ENCODE data around the gene THSD8.
A peak's percentile ranks its signal among the peaks of the same experiment; 100 is the strongest.

Gene THSD8

GRCh38 chr19:12821761-12822160 lies 19.9 kb downstream of the THSD8 start:
- TF ChIP-seq Cebpa-rat (IDR thresholded peaks at IDR 0.05), result no peak
- H4K20me1 ChIP-seq, result no peaks in the 10 kb centered on the region
- peaks cover 0 to 4% (median 0%) of the 10 kb centered on the region in 11 experiments; a peak in 2 of 22 replicates for H3K36me3 ChIP-seq
- no peak overlapping the region for H3K4me2 ChIP-seq
- no peak overlapping the region for H3K27ac ChIP-seq
- H3K9ac ChIP-seq, result no peak overlapping the region
- H3K4me3 ChIP-seq, result no peak overlapping the region
- H3K9me3 ChIP-seq (replicated peaks in 1 of 11), result peaks cover 0 to 7% (median 0%) of the 10 kb centered on the region in 11 experiments; a peak in 3 of 22 replicates
- peaks cover 0 to 5% (median 0%) of the 10 kb centered on the region in 10 experiments; a peak in 2 of 20 replicates for H3K4me1 ChIP-seq
- no peaks in the 10 kb centered on the region for H3K27me3 ChIP-seq

- Histone ChIP-seq H3K4me1 (peaks cover 0 to 17% (median 12%) of the 10 kb centered on the region in 10 experiments; a peak in 16 of 20 replicates), H3K27ac (no peak overlapping the region), H3K9me3 (replicated peaks in 1 of 11) (peaks cover 0 to 7% (median 0%) of the 10 kb centered on the region in 11 experiments; a peak in 3 of 22 replicates), H4K20me1 (peaks cover 0 to 17% (median 3%) of the 10 kb centered on the region in 11 experiments; a peak in 5 of 22 replicates), H3K9ac (no peak overlapping the region), H3K4me3 (no peak overlapping the region), H3K36me3 (no peaks in the 10 kb centered on the region), H3K27me3 (peaks cover 8 to 24% (median 20%) of the 10 kb centered on the region in 11 experiments; a peak in 17 of 22 replicates), H3K4me2 (peak overlapping the region in 5 of 11 experiments; percentile 8 to 37 (median 15); a peak in 2 of 22 replicates)
- TF ChIP-seq Cebpa-rat (IDR thresholded peaks at IDR 0.05), result no peak
Observed at GRCh38 chr19:12825254-12826131, 23.6 kb downstream of the THSD8 start.

- Histone ChIP-seq H3K27ac (no peak overlapping the region), H3K4me3 (no peak overlapping the region), H3K4me1 (peaks cover 11 to 27% (median 21%) of the 10 kb centered on the region in 10 experiments), H3K9ac (no peak overlapping the region; a peak in 1 of 22 replicates), H4K20me1 (peaks cover 0 to 26% (median 13%) of the 10 kb centered on the region in 11 experiments; a peak in 11 of 22 replicates), H3K4me2 (peak overlapping the region; percentile 17 to 64 (median 50); a peak in 20 of 22 replicates), H3K36me3 (no peaks in the 10 kb centered on the region), H3K27me3 (peaks cover 35 to 54% (median 50%) of the 10 kb centered on the region in 11 experiments), H3K9me3 (replicated peaks in 1 of 11) (no peaks in the 10 kb centered on the region)
- no peak for TF ChIP-seq Cebpa-rat (IDR thresholded peaks at IDR 0.05)
Observed at GRCh38 chr19:12828494-12828893, 26.6 kb downstream of the THSD8 start.

GRCh38 chr19:12833418-12833737 lies 31.5 kb downstream of the THSD8 start:
- H3K9ac ChIP-seq, result no peak overlapping the region
- peaks cover 0 to 7% (median 0%) of the 10 kb centered on the region in 11 experiments; a peak in 4 of 22 replicates for H3K9me3 ChIP-seq (replicated peaks in 1 of 11)
- peaks cover 0 to 56% (median 23%) of the 10 kb centered on the region in 11 experiments; a peak in 16 of 22 replicates for H4K20me1 ChIP-seq
- peaks cover 82 to 100% (median 97%) of the 10 kb centered on the region in 11 experiments for H3K27me3 ChIP-seq
- H3K4me1 ChIP-seq, result peaks cover 16 to 46% (median 43%) of the 10 kb centered on the region in 10 experiments
- H3K27ac ChIP-seq, result no peak overlapping the region
- H3K36me3 ChIP-seq, result no peaks in the 10 kb centered on the region
- TF ChIP-seq Cebpa-rat (IDR thresholded peaks at IDR 0.05), result no peak
- H3K4me2 ChIP-seq, result peak overlapping the region; percentile 73 to 97 (median 80)
- peak overlapping the region; percentile 36 to 76 (median 47); a peak in 12 of 20 replicates for H3K4me3 ChIP-seq

- no peak for TF ChIP-seq Cebpa-rat (IDR thresholded peaks at IDR 0.05)
- Histone ChIP-seq H3K4me2 (peak overlapping the region; percentile 89 to 99 (median 96)), H3K36me3 (no peaks in the 10 kb centered on the region), H3K4me3 (peak overlapping the region; percentile 57 to 76 (median 66)), H3K27ac (no peak overlapping the region), H3K9me3 (replicated peaks in 1 of 11) (peaks cover 0 to 7% (median 0%) of the 10 kb centered on the region in 11 experiments; a peak in 4 of 22 replicates), H3K27me3 (peaks cover 83 to 100% (median 98%) of the 10 kb centered on the region in 11 experiments), H3K4me1 (peaks cover 16 to 49% (median 46%) of the 10 kb centered on the region in 10 experiments), H4K20me1 (peaks cover 0 to 58% (median 23%) of the 10 kb centered on the region in 11 experiments; a peak in 16 of 22 replicates), H3K9ac (peak overlapping the region in 9 of 11 experiments; percentile 16 to 74 (median 53); a peak in 13 of 22 replicates)
Observed at GRCh38 chr19:12833738-12834565, 32.1 kb downstream of the THSD8 start.

GRCh38 chr19:12834566-12834943 lies 32.7 kb downstream of the THSD8 start, which contains the start of gene RTBDN:
Gene RTBDN, minus strand, starts transcription at chr19:12834579. Its CDS starts 4,600 bp downstream, at chr19:12829979.
- peaks cover 88 to 100% (median 98%) of the 10 kb centered on the region in 11 experiments for H3K27me3 ChIP-seq
- peak within 1 kb of the TSS in 9 of 11 experiments; percentile 16 to 74 (median 53); a peak in 13 of 22 replicates for H3K9ac ChIP-seq
- no peaks in the 10 kb centered on the region for H3K36me3 ChIP-seq
- H4K20me1 ChIP-seq, result peaks cover 0 to 56% (median 23%) of the 10 kb centered on the region in 11 experiments; a peak in 16 of 22 replicates
- peak within 1 kb of the TSS; percentile 57 to 76 (median 66) for H3K4me3 ChIP-seq
- no peak within 1 kb of the TSS for H3K27ac ChIP-seq
- peaks cover 16 to 53% (median 48%) of the 10 kb centered on the region in 10 experiments for H3K4me1 ChIP-seq
- no peak for TF ChIP-seq Cebpa-rat (IDR thresholded peaks at IDR 0.05)
- peak within 1 kb of the TSS; percentile 89 to 99 (median 96) for H3K4me2 ChIP-seq
- H3K9me3 ChIP-seq (replicated peaks in 1 of 11), result peaks cover 0 to 7% (median 0%) of the 10 kb centered on the region in 11 experiments; a peak in 4 of 22 replicates

- Histone ChIP-seq H3K27me3 (peaks cover 91 to 100% (median 98%) of the 10 kb centered on the region in 11 experiments), H3K9ac (no peak overlapping the region), H3K4me1 (peaks cover 16 to 54% (median 48%) of the 10 kb centered on the region in 10 experiments), H3K9me3 (replicated peaks in 1 of 11) (peaks cover 0 to 7% (median 0%) of the 10 kb centered on the region in 11 experiments; a peak in 4 of 22 replicates), H3K4me3 (peak overlapping the region in 8 of 10 experiments; percentile 0 to 76 (median 63); a peak in 6 of 20 replicates), H3K4me2 (peak overlapping the region in 10 of 11 experiments; percentile 12 to 99 (median 94); a peak in 17 of 22 replicates), H3K36me3 (no peaks in the 10 kb centered on the region), H4K20me1 (peaks cover 0 to 52% (median 23%) of the 10 kb centered on the region in 11 experiments; a peak in 16 of 22 replicates), H3K27ac (no peak overlapping the region)
- TF ChIP-seq Cebpa-rat (IDR thresholded peaks at IDR 0.05), result no peak
Observed at GRCh38 chr19:12834976-12835757, 33.3 kb downstream of the THSD8 start.

Data from BLaER1 treated with 17β-estradiol and CSF1 and Interleukin-3, amounts not matched to agents 10 nM and 100 nM (cell line).